ENCODE measurements around the gene KCNJ4. TPM values are rescaled to one million over a fixed set of nuclear protein-coding genes. Genes with fewer than 3 reads are reported as not detected.
"Not testable (repeated sequence)": the region's sequence is repeated elsewhere in the genome, so short reads cannot be mapped to it uniquely, and the experiment has no call there.

KCNJ4 gene
- total RNA-seq, 1 experiment from 2014 or later: 1.1 TPM

GRCh38 chr22:38386918-38387317 lies 68.1 kb downstream of the KCNJ4 start:
- DNase-seq (ENCODE audit: low read depth): not testable (repeated sequence)

DNA sequence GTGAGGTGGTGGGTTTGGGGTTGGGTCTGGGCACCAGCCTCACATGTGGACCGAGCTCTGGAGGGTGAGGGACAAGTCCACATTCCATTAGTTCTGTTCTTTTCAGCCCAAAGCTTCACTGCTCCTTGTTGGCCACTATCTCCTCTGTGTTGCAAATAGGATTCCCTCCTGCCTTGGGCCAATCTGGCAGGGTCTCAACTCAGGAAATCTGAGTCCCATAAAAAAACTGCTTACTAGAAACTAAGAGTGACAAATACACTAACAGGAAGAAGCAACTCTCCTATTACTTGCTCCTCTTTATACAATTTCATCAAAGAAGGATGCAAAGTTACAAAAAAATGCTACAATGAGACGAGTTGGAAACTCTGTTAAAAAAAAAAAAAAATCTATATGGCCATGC lies 71.6 kb downstream of the KCNJ4 start:
- DNase-seq (ENCODE audit: low read depth): no peak

- DNase-seq (ENCODE audit: low read depth): not testable (repeated sequence)
Observed at GRCh38 chr22:38381371-38381770, 73.6 kb downstream of the KCNJ4 start.

Other genes starting within 250 kb of the KCNJ4 start
- 51.0 and 90.7 TPM in 2 replicates for gene TMEM184B, start 182.2 kb downstream of the KCNJ4 start, total RNA-seq (2014; rRNA removed; shearing (Covaris generic))
- 67.0 and 99.4 TPM in 2 replicates for gene CSNK1E, start 137.8 kb downstream of the KCNJ4 start, total RNA-seq (2014; rRNA removed; shearing (Covaris generic))
- 58.5 and 83.7 TPM in 2 replicates for gene KDELR3, start 12.9 kb upstream of the KCNJ4 start, total RNA-seq (2014; rRNA removed; shearing (Covaris generic))
- 233 and 380 TPM in 2 replicates for gene DDX17, start 51.1 kb upstream of the KCNJ4 start, total RNA-seq (2014; rRNA removed; shearing (Covaris generic))
- 0.10 TPM in 1 of 2 replicates, not detected in the other for gene DMC1, start 115.0 kb upstream of the KCNJ4 start, total RNA-seq (2014; rRNA removed; shearing (Covaris generic))
- 0.17 and 0.79 TPM in 2 replicates for gene FAM227A, start 201.2 kb upstream of the KCNJ4 start, total RNA-seq (2014; rRNA removed; shearing (Covaris generic))
- 9.4 and 19.4 TPM in 2 replicates for gene CBY1, start 201.4 kb upstream of the KCNJ4 start, total RNA-seq (2014; rRNA removed; shearing (Covaris generic))
- gene TOMM22, start 226.8 kb upstream of the KCNJ4 start, total RNA-seq (2014; rRNA removed; shearing (Covaris generic)): 52.4 and 53.4 TPM in 2 replicates
- gene JOSD1, start 245.7 kb upstream of the KCNJ4 start, total RNA-seq (2014; rRNA removed; shearing (Covaris generic)): 53.3 and 68.9 TPM in 2 replicates